HG02623 (cell line): ENCODE results near the gene CYP51A1.
A peak's percentile ranks its signal among the peaks of the same experiment; 100 is the strongest.
"Not testable (repeated sequence)": the region's sequence is repeated elsewhere in the genome, so short reads cannot be mapped to it uniquely, and the experiment has no call there.

Experiments used
- ATAC-seq: cut with Tn5 transposase; IDR thresholded peaks from one replicate; pipeline ENCODE4 v1.9.1; 2021; ENCODE audit warnings: moderate library complexity; ENCODE audit not compliant: unreplicated experiment

CYP51A1 gene

DNA sequence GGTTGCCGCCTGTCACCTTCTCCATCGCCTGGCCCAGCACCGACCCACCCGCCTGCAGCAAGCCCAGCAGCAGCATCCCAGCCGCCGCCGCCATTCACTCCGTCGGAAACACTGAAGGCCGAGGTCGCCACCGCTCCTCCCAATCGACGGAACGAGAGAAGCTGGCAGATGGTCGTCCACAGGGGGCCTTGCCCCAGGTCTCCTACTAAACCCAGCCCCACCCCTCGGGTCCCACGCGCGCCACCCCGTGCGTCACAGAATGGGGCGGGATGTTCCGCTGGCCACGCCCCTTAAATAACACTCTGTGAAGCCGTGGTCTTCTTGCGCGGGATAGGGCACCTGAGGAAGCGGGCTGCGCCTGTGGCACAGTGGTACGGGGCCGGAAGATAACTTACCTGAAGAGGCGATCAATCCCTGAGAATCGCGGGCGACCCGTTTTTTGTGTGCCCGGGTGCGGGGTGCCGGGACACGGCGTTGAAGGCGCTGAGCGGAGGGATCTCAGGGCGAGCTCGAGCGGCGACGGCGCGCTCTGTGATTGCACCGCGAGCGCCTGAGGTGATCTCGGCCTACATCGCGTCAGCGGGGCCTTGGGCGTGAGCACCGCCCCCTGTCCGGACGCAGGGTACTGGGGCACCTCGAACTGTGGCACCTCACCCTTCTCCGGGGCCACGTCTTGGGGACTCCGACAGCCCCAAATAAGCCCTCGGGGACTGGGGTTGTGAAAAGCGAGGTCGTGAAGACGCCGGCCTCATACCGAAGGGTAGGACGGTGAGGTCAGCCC lies at the start of gene CYP51A1:
Gene CYP51A1, minus strand, starts transcription at position 207 of the 781 bp plus-strand sequence. Its CDS starts 113 bp downstream, at position 94.
- ATAC-seq: peak; percentile 91

DNA sequence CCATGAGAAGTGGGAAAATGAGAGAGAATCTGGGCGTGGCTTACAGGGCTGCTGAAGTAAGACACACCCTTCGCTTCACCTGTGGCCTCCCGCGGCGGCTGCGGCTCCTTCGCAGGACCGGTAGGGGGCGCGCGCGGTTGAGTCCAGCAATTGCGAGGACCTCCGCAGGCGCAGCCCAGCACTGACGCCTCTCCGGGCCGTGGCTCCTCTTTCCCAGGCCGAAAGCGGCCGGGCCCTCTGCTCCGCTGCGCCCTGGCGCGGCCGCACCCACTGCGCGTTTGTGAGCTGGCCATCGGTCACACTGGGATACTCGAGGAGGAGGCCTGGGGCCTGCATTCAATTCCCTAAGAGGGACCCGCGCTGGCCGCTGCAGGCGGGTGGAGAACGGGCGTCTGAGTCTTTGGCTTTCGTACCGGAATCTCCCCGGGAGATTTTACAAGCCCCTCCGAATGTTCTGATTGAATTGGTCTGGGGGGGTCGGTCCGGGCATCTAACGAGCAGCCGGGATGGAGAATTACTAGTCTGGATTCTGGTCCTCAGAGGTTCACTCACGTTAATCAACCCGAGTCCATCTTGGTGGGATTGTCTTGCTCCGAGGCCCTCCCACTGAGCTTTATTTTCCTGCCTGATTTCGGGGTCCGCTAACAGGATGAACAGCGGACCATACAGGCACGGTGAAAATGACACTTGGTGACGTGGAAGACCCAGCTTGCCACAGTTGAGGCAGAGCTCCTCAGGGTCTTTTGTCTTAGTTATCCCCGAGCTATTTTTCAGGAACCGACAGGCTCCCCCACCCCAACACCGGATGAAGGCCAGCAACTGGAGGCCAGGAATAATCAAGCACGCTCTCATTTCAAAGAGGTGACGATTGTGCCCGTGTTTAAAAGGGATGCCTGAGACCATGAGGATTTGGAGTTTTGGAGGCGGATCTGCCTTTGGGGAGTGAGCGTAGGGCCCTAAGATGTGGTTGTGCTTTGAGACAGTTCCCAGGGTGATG lies 44.9 kb upstream of the CYP51A1 start, which contains the start of gene LRRD1:
Gene LRRD1, minus strand, starts transcription at position 215 of the 997 bp plus-strand sequence. CDS start 13,940 bp downstream, outside the sequence.
- peak; percentile 100 for ATAC-seq

DNA sequence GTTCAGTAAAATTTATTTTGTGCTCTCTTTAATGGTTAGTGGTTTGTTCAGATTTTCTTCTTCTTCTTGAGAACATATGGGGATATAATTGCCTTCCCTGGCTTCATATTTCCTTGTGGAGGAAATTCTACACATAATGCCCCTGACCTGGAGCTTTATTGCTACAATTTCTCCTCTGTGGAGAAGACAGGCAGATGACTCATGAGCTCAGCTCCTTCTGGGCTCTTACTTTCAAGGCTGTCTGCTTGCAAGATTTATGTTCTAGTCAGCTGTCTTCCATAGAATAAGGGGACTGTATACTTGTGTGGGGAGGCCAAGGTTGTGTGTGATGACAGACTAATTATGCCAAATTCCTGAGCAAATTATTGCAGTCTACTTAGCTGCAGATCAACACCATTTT lies 43.1 kb upstream of the CYP51A1 start:
- ATAC-seq: no peak

DNA sequence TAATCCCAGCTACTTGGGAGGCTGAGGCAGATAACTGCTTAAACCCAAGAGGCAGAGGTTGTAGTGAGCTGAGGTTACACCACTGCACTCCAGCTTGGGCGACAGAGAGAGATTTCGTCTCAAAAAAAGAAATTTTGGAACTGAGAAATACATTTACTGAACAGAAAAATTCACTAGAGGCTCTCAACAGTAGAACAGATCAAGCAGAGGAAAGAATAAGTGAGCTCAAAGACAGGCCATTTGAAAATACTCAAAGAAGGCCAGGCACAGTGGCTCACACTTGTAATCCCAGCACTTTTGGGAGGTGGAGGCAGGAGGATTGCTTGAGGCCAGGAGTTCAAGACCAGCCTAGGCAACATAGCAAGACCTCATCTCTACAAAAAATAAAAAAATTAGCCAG lies 35.3 kb upstream of the CYP51A1 start:
- ATAC-seq: not testable (repeated sequence)

DNA sequence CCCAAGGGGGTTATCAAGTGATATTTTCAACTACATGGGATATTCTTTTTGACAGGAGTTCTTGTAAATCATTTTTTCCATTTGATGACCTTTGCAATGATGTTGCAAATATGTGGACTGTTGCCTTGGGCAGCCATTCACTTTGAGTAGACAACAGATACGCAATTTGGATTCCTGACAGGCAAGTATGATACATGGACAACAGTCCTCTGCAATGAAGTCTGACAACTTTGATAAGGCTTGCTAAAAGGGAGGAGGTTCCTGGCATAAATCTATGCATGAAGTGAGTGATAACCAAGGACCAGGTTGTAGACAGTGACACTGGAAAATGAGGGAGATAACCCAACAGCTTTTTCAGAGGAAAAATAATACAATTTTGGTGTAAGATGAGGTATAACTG lies 27.0 kb upstream of the CYP51A1 start:
- ATAC-seq: no peak

DNA sequence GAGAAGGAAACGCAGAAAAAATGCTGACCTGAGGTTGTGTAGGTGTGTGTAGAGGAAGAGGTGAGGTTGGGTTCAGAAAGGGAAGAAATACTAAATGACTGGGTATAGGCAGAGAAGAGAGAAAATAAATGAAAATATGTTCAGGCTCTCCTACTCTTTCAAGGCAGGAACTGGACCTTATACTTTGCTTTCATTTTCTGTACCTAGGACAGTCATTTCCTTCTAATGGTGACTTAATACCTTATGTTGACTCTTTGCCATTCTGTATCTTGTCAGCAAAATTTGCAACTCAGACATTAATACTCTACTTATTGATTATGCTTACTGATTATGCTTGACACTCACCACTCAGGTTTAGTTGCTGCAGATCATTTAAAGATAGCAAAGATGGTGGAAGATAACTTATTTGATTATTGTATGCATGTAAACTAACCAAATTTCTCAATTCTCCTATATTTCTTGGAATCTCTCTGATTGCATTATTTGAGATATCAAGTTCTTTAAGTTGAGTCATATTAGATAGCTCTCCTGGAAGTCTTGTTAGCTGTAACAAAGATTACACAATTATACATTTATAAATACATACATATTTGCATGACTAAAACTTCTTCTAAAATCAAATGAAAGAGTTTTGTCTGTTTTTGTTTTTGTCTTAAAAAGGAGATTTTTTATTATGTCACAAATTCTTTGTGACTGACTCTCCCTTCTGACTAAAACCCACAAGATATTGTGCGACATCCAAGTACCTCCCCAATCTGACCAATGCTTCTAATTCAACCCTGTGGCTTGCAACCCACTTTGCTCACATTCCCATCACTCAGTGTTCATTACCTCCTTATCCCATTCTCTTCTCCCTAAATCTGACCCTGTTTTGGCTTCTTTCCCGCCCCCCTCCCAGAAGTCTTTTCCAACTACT lies 24.6 kb upstream of the CYP51A1 start:
- ATAC-seq: peak; percentile 71

DNA sequence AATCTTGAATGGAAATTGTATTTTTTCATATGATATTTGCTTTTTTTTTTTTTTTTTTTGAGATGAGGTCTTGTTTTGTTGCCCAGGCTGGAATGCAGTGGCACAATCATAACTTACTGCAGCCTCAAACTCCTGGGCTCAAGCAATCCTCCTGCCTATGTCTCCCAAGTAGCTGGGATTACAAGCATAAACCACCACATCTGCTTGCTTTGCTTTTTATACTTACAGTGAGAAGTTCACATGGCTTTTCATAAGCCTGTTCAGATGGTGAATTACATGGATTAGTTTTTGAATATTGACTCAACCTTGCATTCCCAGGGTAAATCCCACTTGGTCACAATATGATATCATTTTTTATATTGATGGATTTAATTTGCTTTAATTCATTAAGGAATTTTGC lies 22.7 kb upstream of the CYP51A1 start:
- ATAC-seq: no peak

DNA sequence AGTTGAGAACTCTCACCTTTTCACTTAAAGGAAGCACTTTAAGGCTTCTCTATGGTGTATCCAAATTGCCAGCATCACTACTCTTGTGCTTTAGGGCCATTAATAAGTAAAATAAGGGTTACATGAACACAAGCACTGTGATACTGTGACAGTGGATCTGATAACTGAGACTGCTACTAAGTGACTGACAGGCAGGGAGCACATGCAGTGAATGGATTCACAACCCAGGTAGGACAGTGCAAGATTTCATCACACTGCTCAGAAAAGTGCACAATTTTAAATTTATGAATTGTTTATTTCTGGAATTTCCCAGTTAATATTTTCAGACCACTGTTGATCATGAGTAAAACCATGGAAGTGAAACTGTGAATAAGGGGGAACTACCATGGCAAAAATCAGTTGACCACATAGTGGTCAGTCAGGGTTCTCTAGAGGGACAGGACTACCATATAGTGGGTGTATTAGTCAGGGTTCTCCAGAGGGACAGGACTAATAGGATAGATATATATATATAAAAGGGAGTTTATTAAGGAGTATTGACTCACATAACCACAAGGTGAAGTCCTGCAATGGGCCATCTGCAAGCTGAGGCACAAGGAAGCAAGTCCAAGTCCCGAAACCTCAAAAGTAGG lies 20.9 kb upstream of the CYP51A1 start:
- no peak for ATAC-seq

DNA sequence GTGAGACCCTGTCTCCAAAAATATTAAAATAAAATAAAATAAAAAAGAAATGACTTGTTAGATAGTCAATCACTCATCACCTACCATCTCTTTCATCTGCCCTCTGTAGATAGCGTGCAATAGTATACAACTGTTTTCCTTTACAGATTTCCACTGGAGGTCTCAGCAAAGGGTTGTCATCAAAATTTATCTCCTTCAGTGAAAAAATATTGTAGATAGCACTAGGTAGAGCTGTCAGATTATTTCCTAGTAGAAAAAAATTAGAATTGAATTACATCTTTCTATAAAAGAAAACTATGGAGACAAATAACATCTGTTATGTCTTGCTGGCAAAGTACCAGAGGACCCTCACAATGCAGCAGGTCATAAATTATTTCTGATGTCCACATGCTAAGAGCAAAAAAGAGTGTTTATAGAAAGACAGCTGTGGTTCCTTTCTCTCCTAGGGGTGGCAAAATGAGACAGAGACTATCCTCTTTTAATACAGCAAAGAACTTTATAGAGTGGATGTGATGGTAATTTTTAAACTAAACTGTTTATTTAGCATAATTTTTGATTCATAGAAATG lies 16.3 kb upstream of the CYP51A1 start:
- no peak for ATAC-seq

DNA sequence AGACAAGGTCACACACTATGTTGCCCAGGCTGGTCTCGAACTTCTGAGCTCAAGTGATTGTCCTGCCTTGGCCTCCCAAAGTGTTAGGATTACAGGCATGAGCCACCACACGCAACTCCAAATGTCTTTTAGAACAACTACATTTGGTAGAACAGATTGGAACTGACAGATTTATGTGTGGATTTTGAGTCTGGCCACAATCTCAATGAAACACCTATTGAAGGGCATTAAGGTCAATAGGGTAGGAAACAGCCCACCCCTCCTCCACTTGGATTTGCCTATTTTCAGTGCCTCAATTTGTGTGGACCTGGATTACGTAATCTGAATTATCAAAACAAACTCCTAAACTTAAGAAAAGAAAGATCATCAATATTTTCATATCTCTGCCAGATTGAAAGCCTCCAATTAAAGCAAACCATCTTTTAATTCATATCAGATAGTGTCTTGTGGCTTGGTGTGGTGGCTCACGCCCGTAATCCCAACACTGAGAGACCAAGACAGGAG lies 15.5 kb upstream of the CYP51A1 start:
- no peak for ATAC-seq

DNA sequence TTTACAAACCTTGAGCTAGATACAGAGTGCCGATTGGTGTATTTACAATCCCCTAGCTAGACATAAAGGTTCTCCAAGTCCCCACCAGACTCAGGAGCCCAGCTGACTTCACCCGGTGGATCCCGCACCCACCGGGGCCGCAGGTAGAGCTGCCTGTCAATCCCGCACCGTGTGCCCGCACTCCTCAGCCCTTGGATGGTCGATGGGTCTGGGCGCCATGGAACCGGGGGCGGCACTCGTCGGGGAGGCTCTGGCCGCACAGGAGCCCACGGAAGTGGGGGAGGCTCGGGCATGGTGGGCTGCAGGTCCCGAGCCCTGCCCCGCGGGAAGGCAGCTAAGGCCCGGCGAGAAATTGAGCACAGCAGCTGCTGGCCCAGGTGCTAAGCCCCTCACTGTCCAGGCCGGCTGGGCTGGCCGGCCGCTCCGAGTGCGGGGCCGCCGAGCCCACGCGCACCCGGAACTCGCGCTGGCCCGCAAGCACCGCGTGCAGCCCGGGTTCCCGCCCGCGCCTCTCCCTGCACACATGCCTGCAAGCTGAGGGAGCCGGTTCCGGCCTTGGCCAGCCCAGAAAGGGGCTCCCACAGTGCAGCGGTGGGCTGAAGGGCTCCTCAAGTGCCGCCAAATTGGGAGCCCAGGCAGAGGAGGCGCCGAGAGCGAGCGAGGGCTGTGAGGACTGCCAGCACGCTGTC lies 9.1 kb upstream of the CYP51A1 start:
- ATAC-seq: not testable (repeated sequence)

DNA sequence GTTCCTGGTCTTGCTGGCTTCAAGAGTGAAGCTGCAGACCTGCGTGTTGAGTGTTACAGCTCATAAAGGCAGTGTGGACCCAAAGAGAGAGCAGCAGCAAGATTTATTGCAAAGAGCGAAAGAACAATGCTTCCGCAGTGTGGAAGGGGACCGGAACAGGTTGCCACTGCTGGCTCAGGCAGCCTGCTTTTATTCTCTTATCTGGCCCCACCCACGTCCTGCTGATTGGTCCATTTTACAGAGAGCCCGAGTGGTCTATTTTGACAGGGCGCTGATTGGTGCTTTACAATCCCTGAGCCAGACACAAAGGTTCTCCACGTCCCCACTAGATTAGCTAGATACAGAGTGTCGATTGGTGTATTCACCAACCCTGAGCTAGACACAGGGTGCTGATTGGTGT lies 8.5 kb upstream of the CYP51A1 start:
- not testable (repeated sequence) for ATAC-seq

DNA sequence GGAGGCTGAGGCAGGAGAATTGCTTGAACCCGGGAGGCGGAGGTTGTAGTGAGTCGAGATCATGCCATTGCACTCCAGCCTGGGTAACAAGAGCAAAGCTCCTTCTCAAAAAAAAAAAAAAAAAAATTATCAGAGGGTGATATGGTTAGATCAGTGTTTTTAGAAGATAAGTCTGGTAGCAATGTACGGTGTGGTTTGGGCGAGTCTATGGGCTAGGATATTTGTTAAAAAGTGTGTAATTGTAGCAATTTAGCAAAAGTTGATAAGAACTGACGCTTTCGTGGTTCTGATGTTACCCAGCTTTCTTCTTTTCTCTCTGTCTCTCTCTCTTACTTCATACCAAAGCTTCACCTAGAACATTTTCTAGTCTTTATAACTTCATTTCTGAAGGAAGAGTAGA lies 6.9 kb upstream of the CYP51A1 start:
- ATAC-seq: no peak

DNA sequence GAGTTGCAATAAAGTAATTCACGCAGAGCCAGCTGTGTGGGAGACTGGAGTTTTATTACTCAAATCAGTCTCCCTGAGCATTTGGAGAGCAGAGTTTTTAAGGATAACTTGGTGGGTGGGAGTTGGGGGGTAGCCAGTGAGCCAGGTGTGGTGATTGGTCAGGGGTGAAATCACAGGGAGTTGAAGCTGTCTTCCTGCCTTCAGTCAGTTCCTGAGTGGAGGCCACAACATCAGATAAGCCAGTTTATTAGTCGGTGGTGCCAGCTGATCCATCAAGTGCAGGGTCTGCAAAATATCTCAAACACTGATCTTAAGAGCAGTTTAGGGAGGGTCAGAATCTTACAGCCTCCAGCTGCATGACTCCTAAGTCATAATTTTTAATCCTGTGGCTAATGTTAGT lies 3.3 kb upstream of the CYP51A1 start:
- no peak for ATAC-seq

GRCh38 chr7:92135052-92135889 lies 994 bp upstream of the CYP51A1 start:
- no peak for ATAC-seq

- ATAC-seq: peak; percentile 24
Measured at GRCh38 chr7:92133737-92134270, 473 bp downstream of the CYP51A1 start.

GRCh38 chr7:92133133-92133736 lies 1.0 kb downstream of the CYP51A1 start:
- peak; percentile 3 for ATAC-seq
